ENCODE measurements around the gene JAML. TPM values are rescaled to one million over a fixed set of nuclear protein-coding genes. Genes with fewer than 3 reads are reported as not detected.

The JAML gene
- total RNA-seq, 1 donor from 2014 or later: 0.19 TPM

DNA sequence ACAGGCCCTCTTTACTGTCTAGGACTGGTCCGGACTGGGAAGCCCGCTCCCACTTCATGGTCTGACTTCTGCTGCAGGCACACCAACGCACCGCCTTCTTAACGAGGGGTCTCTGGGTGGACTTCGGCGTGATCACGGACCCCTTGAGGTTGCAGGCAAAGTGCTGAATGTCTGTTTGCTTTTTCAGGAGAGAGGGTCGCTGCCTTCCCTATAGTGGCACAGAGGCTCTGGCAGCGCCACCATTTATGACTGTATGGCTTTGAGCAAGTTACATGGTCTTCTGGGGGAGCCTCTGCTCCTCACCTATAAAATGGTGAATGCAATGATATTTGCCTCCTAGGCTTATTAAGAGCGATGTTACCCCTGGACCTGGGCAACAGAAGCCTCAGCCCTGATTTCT, 70.8 kb downstream of the JAML start:
- DNase-seq (ENCODE audit: extremely low spot score, unreplicated experiment): no peak
- Mint-ChIP-seq H3K27ac (no peak overlapping the region), H3K4me1 (ENCODE audit: unreplicated experiment) (peaks cover 11% of the 10 kb centered on the region), H3K27me3 (peaks cover 93% of the 10 kb centered on the region), H3K9me3 (no peaks in the 10 kb centered on the region), H3K36me3 (no peaks in the 10 kb centered on the region), H3K4me3 (peak overlapping the region; percentile 81)
- TF ChIP-seq, protein P1, sequence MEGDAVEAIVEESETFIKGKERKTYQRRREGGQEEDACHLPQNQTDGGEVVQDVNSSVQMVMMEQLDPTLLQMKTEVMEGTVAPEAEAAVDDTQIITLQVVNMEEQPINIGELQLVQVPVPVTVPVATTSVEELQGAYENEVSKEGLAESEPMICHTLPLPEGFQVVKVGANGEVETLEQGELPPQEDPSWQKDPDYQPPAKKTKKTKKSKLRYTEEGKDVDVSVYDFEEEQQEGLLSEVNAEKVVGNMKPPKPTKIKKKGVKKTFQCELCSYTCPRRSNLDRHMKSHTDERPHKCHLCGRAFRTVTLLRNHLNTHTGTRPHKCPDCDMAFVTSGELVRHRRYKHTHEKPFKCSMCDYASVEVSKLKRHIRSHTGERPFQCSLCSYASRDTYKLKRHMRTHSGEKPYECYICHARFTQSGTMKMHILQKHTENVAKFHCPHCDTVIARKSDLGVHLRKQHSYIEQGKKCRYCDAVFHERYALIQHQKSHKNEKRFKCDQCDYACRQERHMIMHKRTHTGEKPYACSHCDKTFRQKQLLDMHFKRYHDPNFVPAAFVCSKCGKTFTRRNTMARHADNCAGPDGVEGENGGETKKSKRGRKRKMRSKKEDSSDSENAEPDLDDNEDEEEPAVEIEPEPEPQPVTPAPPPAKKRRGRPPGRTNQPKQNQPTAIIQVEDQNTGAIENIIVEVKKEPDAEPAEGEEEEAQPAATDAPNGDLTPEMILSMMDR (conservative IDR thresholded peaks at IDR 0.05): no peak

DNA sequence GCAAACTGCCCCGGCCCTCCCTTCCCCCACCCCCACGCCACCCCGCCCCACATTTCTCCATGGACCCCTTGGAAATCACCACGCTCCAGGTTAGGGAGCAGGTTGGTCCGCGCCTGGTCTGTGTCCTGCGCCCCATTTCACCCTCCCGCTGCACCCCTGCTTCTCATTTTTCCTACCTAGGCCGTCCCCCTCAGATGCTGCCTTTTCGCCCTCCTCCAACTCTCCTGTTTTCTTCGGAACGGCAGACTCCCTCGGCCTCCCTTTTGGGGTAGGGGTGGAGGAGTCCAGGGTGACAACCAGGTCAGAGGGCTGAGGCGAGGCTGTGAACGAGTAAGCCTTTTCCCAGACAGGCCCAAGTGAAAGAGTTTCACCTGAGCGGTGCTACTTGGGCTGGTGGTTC, 71.3 kb downstream of the JAML start:
- Mint-ChIP-seq H3K4me3 (peak overlapping the region; percentile 81), H3K9me3 (no peaks in the 10 kb centered on the region), H3K27ac (no peak overlapping the region), H3K4me1 (ENCODE audit: unreplicated experiment) (peaks cover 11% of the 10 kb centered on the region), H3K27me3 (peaks cover 93% of the 10 kb centered on the region), H3K36me3 (no peaks in the 10 kb centered on the region)
- TF ChIP-seq, protein P1 (conservative IDR thresholded peaks at IDR 0.05): no peak
- DNase-seq (ENCODE audit: extremely low spot score, unreplicated experiment): no peak

DNA sequence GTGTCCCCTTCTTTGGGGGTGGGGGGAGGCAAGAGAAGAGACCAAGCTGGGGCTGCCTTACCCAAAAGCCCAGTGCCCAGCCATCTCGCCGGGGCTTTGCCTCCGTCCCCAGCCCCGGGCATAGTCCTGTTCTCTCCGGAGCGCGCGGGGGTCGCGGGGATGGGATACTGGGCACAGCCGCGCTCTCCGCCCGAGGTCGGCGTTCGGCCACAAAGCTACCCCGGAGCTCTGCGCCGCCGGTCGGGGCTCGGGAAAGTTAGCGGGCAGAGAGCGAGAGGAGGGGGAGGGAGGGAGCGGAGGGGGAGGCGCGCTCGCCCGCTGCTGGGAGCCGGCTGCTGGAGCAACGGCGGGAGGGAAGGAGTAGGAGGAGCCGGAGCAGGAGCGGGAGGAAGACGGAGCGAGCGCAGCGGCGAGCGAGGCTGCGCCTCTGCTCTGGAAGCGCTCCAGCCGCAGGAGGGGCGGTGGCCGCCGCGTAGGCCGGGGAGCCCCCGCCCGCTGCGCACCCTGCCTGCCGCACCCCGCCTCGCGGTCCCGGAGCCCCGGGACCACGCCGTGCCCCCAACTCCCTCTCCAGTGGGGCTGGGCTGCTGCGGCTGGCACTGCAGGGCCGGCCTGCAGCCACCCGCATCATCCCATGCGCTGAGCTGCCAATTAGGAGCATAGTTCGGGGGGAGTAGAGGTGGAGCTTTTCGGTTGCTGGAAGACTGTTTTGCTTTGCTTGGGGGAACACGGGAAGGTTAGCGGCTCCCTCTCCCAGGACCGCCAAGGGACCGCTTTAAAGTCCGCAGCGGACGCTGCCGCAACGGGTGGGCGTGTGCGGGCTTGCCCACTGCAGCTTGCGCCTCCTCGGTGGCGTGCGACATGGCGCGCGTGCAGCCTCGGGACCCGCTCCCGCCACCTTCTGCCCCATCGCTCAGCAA, 72.0 kb downstream of the JAML start, which contains the start of gene SCN4B:
TSS of gene SCN4B (minus strand) at position 272 of the 920 bp plus-strand sequence. CDS start at position 122, 150 bp downstream.
- no peak for DNase-seq (ENCODE audit: extremely low spot score, unreplicated experiment)
- TF ChIP-seq, protein P1 (conservative IDR thresholded peaks at IDR 0.05): no peak
- H3K27me3 Mint-ChIP-seq: peaks cover 93% of the 10 kb centered on the region
- no peaks in the 10 kb centered on the region for H3K36me3 Mint-ChIP-seq
- H3K4me1 Mint-ChIP-seq (ENCODE audit: unreplicated experiment): peaks cover 12% of the 10 kb centered on the region
- peak within 1 kb of the TSS; percentile 81 for H3K4me3 Mint-ChIP-seq
- H3K9me3 Mint-ChIP-seq: no peaks in the 10 kb centered on the region
- no peak within 1 kb of the TSS for H3K27ac Mint-ChIP-seq

DNA sequence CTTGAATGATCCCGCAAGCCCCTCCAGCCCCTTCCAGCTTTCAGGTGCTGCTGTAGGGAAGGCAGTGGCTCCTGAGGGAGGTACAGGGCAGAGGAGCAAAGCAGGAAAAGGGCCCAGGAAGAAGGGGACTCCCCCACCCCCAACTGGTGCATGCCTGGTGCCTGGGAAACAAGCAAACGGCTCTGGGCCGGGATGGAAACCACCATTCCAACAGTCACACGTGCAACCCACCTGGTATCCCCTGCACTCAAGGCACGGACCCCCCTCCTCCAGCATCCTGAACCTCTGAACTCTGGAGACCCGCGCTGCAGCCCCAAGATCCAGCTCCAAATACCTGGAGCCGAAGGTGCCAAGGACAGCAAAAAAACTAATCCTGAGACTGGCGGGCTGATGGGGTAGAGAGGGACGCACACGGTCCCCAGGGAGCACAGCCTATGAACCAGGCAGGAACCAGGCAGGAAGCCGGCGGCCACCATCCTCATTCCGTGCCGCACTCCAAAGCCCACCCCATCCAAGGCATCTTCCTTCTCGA, 72.7 kb downstream of the JAML start:
- no peak overlapping the region for H3K27ac Mint-ChIP-seq
- DNase-seq (ENCODE audit: extremely low spot score, unreplicated experiment): no peak
- no peaks in the 10 kb centered on the region for H3K36me3 Mint-ChIP-seq
- H3K4me3 Mint-ChIP-seq: peak overlapping the region; percentile 76
- TF ChIP-seq, protein P1 (conservative IDR thresholded peaks at IDR 0.05): no peak
- H3K4me1 Mint-ChIP-seq (ENCODE audit: unreplicated experiment): peaks cover 17% of the 10 kb centered on the region
- peaks cover 92% of the 10 kb centered on the region for H3K27me3 Mint-ChIP-seq
- H3K9me3 Mint-ChIP-seq: no peaks in the 10 kb centered on the region

DNA sequence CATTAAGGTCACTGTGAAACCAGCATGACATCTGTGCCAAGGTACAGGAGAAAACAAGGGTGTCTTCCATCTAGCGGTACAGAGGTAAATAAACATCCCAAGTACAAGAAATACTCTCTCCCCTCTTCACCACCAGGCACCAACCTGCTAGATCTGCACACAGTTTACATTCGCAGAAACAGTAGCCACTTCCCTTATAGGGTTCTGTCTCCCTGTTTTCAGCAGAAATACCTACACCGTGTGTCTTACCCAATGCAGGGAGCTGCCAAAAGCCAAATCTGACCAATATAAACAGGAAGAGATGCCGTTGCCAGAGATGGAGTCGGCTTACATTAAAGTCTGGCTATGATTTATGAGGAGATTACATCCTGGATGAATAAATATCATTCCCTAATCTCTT, 73.4 kb downstream of the JAML start:
- Mint-ChIP-seq H3K27ac (no peak overlapping the region), H3K4me3 (peak overlapping the region; percentile 56), H3K36me3 (no peaks in the 10 kb centered on the region), H3K27me3 (peaks cover 89% of the 10 kb centered on the region), H3K9me3 (no peaks in the 10 kb centered on the region), H3K4me1 (ENCODE audit: unreplicated experiment) (peaks cover 12% of the 10 kb centered on the region)
- TF ChIP-seq, protein P1 (conservative IDR thresholded peaks at IDR 0.05): no peak
- DNase-seq (ENCODE audit: extremely low spot score, unreplicated experiment): no peak
